Thyroid gland (tissue), 4 donors: ENCODE data around the gene TOPBP1.

Experiments
- POLR2A ChIP-seq, 2 donors: fragments of 450-650 bp; IDR thresholded peaks; one replicate each; pipeline ENCODE4 v1.6.1; 2017; ENCODE audit warnings: antibody characterized with exemption in 2 of 2, mild to moderate bottlenecking in 2 of 2, moderate library complexity in 1 of 2
- TF ChIP-seq, protein P1 (sequence below), 6 experiments: fragments of 200-600 bp in 3 of 6; fragments of 450-650 bp in 3 of 6; sonication (generic) in 3 of 6; IDR thresholded peaks; one replicate each; pipeline ENCODE4 v1.5.1; 2016 to 2019; ENCODE audit warnings: antibody characterized with exemption in 6 of 6, mild to moderate bottlenecking in 2 of 6, inconsistent platforms in 1 of 6, moderate library complexity in 1 of 6

GRCh38 chr3:133563816-133564215, 97.9 kb downstream of the TOPBP1 start:
- no peak for TF ChIP-seq POLR2A (IDR thresholded peaks at IDR 0.05)
- TF ChIP-seq, protein P1, sequence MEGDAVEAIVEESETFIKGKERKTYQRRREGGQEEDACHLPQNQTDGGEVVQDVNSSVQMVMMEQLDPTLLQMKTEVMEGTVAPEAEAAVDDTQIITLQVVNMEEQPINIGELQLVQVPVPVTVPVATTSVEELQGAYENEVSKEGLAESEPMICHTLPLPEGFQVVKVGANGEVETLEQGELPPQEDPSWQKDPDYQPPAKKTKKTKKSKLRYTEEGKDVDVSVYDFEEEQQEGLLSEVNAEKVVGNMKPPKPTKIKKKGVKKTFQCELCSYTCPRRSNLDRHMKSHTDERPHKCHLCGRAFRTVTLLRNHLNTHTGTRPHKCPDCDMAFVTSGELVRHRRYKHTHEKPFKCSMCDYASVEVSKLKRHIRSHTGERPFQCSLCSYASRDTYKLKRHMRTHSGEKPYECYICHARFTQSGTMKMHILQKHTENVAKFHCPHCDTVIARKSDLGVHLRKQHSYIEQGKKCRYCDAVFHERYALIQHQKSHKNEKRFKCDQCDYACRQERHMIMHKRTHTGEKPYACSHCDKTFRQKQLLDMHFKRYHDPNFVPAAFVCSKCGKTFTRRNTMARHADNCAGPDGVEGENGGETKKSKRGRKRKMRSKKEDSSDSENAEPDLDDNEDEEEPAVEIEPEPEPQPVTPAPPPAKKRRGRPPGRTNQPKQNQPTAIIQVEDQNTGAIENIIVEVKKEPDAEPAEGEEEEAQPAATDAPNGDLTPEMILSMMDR (IDR thresholded peaks at IDR 0.05): no peak
